ENCODE results near the gene NOC2L. TPM values are rescaled to one million over a fixed set of nuclear protein-coding genes. Genes with fewer than 3 reads are reported as not detected.
"Not testable (repeated sequence)": the region's sequence is repeated elsewhere in the genome, so short reads cannot be mapped to it uniquely, and the experiment has no call there.

Gene NOC2L
- total RNA-seq, 3 donors from 2014 or later: 292 to 315 (median 315) TPM

DNA sequence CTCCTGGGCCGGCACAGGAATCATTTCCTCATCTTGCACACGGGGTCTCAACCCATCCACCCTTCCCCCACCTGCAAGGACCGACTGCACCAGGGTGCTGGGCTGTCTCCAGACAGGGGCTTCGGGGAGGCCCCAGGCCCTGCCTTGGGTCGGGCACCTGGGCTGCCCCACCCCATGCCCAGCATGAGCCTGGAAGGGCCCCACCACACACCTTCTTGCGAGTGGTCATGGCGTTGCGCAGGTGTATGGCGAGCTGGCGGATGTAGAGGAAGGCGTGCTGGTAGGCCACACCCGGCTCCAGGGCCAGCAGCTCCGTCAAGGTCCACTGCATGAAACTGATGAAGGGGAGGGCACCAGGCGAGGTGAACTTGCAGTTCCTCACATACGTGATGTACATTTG, 6.9 kb downstream of the NOC2L start:
- H3K9me3 Mint-ChIP-seq: no peaks in the 10 kb centered on the region
- no peaks in the 10 kb centered on the region for H3K27me3 Mint-ChIP-seq (ENCODE audit: low read depth)
- peaks cover 46% of the 10 kb centered on the region for H3K36me3 Mint-ChIP-seq (ENCODE audit: insufficient read depth)
- ATAC-seq: no peak
- H3K4me3 Mint-ChIP-seq: no peak overlapping the region
- DNase-seq: no peak
- H3K4me1 Mint-ChIP-seq (ENCODE audit: low read depth): peaks cover under 1% of the 10 kb centered on the region

DNA sequence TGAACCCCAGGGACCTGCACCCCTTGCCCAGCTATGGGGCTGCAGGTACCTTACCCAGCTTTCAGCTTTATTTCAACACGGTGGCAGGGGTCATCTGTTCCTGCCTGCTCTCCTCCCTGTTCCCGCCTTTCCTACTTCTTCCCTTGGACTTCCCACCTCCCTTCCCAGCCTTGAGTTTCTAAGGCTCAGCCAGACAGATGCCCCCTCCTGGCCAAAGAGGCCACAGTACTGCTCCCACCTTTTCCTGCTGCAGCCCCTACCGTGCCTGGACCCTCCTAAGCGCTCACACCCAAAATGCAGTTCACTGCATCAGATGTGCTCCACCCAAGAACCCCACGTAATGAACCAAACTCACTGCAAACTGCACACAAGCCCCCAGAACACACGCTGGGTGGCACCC, 7.7 kb downstream of the NOC2L start:
- ATAC-seq: no peak
- no peak for DNase-seq
- Mint-ChIP-seq H3K27me3 (ENCODE audit: low read depth) (no peaks in the 10 kb centered on the region), H3K4me1 (ENCODE audit: low read depth) (no peaks in the 10 kb centered on the region), H3K9me3 (no peaks in the 10 kb centered on the region), H3K36me3 (ENCODE audit: insufficient read depth) (peaks cover 47% of the 10 kb centered on the region), H3K4me3 (no peak overlapping the region)

DNA sequence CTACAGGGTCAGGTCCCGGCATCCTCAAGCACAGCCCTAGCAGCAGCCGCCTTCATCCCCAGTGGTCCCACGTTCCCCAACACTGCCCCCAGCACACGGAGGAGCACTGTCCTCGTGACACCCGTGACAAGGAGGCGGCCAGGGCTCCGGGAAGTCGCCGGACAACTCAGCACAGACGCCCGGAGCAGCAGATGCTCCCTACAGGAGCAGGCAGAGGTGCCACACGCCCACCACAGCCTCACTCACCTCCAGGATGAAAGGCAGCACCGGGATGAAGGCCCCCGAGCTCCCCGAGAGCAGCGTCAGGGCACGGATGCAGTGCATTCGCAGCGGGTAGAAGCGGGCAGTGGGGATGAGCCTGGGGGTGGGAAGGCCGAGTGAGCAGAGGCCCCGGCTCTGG, 8.2 kb downstream of the NOC2L start:
- Mint-ChIP-seq H3K36me3 (ENCODE audit: insufficient read depth) (peaks cover 47% of the 10 kb centered on the region), H3K9me3 (no peaks in the 10 kb centered on the region), H3K4me1 (ENCODE audit: low read depth) (no peaks in the 10 kb centered on the region), H3K27me3 (ENCODE audit: low read depth) (no peaks in the 10 kb centered on the region), H3K4me3 (no peak overlapping the region)
- ATAC-seq (no peak), DNase-seq (no peak)

DNA sequence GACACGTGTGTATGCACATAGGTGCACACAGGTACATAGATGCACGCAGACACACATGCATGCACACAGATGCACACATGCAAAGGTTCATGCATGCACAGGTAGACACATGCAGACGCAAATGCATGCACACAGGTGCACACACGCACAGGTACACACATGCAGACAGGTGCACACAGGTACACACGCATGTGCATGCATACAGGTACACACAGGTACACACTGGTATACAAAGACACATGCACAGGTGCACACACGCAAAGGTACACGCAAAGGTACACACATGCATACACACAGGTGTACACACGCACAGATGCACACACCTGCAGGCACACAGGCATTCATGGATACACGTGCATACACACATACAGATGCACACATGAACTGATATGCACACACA, 8.8 kb downstream of the NOC2L start:
- Mint-ChIP-seq H3K4me3 (no peak overlapping the region), H3K36me3 (ENCODE audit: insufficient read depth) (peaks cover 46% of the 10 kb centered on the region), H3K27me3 (ENCODE audit: low read depth) (no peaks in the 10 kb centered on the region), H3K9me3 (no peaks in the 10 kb centered on the region), H3K4me1 (ENCODE audit: low read depth) (no peaks in the 10 kb centered on the region)
- no peak for ATAC-seq
- DNase-seq: no peak

DNA sequence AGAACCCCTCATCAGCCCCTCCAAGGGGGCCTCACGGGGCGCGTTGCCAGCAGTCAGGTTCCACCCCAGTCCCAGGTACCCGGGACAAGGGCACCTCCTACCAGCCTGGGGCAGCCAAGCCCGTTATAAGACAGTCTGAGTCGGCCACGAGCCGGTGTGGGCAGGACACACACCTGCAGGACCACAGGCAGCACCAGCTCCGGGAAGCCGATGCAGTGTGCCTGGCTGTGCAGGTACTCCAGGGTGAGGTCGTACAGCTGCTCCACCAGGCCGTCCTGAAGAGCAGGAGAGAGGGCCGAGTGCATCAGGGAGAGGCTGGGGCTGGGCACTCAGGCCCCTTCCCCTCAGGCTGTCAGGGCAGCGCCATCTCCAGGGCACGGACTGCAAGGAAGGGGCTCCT, 11.1 kb downstream of the NOC2L start:
- Mint-ChIP-seq H3K4me1 (ENCODE audit: low read depth) (no peaks in the 10 kb centered on the region), H3K27me3 (ENCODE audit: low read depth) (no peaks in the 10 kb centered on the region), H3K36me3 (ENCODE audit: insufficient read depth) (peaks cover 42% of the 10 kb centered on the region)

DNA sequence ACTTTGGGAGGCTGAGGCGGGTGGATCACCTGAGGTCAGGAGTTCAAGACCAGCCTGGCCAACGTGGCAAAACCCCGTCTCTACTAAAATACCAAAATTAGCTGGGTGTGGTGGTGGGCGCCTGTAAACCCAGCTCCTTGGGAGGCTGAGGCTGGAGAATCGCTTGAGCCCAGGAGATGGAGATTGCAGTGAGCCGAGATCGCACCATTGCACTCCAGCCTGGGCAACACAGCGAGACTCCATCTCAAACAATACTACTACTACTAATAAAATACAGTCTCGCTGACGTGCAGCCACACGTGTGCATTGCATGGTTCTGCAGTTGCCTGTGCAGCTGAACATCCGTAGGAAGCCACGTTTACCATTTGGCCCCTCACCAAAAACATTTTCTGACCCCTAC, 12.2 kb downstream of the NOC2L start:
- peaks cover 41% of the 10 kb centered on the region for H3K36me3 Mint-ChIP-seq (ENCODE audit: insufficient read depth)
- not testable (repeated sequence) for H3K9me3 Mint-ChIP-seq; ATAC-seq; DNase-seq; H3K4me1 Mint-ChIP-seq (ENCODE audit: low read depth); H3K4me3 Mint-ChIP-seq; H3K27me3 Mint-ChIP-seq (ENCODE audit: low read depth)

More for the DNA sequence above, 11.1 kb downstream of the NOC2L start:
- ATAC-seq (no peak), DNase-seq (no peak)
- H3K9me3 Mint-ChIP-seq: no peaks in the 10 kb centered on the region
- H3K4me3 Mint-ChIP-seq: no peak overlapping the region

DNA sequence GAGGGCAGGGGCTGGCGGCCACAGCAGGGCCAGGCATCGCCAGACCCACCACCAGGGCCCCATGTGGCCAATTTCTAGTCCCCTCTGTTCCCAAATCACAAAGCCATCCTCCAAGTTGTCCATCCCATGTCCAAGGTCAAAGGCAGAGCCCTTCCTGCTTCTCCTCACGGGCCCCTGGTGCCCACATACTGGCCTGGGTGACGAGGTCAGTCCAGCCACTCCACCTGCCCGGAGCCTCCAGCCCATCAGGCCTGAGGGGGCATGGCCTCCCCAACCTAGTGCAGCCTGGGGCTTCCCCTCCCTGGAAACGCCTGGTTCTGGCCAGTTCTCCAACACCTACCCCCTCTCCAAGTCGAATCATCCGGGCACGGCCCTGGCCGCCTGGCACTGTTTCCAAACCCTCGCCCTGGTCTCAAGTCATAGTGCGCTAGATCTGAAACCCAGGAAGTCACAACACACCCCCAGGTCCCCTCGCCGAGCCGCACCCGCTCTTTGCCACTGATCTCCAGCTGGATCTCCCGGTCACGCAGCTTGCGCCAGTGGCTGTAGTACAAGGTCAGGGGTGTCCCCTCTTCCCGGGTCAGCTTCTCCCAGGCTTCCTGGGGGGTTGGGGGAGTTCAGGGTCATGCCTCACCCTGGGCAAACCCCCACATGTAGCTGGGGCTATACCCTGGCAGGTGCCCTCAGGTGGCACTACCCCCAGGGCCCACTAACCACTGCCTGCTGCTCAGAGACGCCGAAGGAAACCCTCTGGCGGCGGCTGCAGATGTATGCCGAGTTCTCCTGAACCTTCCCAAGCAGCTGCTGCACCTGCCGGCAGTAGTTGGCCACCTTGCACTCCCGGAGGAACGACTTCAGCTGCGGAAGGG, 13.1 kb downstream of the NOC2L start:
- no peak for ATAC-seq
- H3K27me3 Mint-ChIP-seq (ENCODE audit: low read depth): peaks cover 5% of the 10 kb centered on the region
- H3K4me1 Mint-ChIP-seq (ENCODE audit: low read depth): peaks cover 3% of the 10 kb centered on the region
- H3K4me3 Mint-ChIP-seq: no peak overlapping the region
- H3K9me3 Mint-ChIP-seq: no peaks in the 10 kb centered on the region
- no peak for DNase-seq
- peaks cover 35% of the 10 kb centered on the region for H3K36me3 Mint-ChIP-seq (ENCODE audit: insufficient read depth)

DNA sequence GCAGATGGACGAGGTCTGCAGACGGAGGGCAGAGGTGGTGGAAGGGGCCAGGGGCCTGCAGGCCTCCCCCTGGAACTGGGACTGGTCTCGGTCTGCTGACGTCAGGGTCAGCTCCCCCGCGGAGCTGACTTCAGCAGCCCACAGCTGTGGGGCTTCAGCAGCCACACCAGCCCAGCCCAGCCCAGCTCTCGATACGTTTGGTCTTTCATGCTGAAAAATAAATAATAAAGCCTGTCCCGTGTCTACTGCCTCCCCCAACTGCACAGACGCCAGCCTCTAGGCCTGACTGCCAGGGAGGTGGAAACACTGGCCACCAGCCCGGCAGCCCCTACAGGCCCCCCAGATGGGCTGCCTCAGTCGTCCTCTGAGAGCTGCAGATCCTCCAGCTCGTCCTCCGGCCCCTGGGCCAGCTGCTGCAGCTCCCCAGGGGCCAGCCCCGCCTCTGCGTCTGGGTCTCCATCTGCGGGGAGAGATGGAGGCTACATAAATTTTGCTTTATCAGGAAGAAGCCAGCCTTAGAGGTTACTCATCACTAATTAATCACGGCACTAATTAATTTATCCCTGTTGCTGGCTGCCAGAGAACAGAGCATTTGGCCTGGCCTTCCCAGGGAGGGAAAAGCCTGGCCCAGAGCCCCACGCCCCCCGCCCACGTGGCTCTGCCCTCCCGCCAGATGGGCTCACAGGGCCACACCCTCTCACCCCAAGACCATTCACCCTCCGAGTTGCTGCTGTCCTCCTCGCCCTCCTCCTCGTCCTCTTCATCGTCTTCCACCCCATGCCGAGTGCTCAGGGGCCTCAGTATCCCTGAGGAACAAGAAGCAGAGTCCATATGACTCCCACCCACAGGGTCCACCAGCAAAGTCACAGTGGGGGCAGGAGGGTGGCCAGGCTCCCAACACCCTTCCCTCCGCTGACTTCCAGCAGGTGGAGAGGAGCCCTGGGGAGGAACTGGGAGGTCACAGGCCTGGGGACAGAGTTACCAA, 14.4 kb downstream of the NOC2L start:
- peaks cover 24% of the 10 kb centered on the region for H3K36me3 Mint-ChIP-seq (ENCODE audit: insufficient read depth)
- no peak overlapping the region for H3K4me3 Mint-ChIP-seq
- DNase-seq: no peak
- peaks cover 3% of the 10 kb centered on the region for H3K4me1 Mint-ChIP-seq (ENCODE audit: low read depth)
- no peaks in the 10 kb centered on the region for H3K9me3 Mint-ChIP-seq
- peaks cover 9% of the 10 kb centered on the region for H3K27me3 Mint-ChIP-seq (ENCODE audit: low read depth)
- ATAC-seq: no peak

DNA sequence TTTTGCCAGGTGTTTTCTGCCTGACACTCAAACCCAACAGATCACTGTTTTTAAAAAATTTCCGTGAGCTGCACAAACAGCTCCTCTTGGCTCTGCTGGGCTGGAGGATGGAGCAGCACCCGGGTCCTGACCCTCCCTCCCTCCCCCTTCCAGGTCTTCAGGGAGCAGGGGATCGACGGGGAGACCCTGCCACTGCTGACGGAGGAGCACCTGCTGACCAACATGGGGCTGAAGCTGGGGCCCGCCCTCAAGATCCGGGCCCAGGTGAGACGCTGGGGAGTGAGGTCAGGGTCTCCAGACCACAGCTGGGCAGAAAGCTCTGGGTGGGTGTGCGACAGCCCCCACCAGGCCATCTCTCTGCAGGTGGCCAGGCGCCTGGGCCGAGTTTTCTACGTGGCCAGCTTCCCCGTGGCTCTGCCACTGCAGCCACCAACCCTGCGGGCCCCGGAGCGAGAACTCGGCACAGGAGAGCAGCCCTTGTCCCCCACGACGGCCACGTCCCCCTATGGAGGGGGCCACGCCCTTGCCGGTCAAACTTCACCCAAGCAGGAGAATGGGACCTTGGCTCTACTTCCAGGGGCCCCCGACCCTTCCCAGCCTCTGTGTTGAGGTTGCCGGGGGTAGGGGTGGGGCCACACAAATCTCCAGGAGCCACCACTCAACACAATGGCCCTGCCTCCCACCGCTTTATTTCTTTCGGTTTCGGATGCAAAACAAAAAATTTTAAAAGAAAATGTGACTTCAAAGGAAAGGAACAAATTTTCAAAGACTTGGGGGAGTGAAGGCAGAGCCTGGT, 15.3 kb downstream of the NOC2L start:
- Mint-ChIP-seq H3K27me3 (ENCODE audit: low read depth) (peaks cover 17% of the 10 kb centered on the region), H3K9me3 (no peaks in the 10 kb centered on the region), H3K4me1 (ENCODE audit: low read depth) (peaks cover 5% of the 10 kb centered on the region), H3K4me3 (no peak overlapping the region), H3K36me3 (ENCODE audit: insufficient read depth) (peaks cover 19% of the 10 kb centered on the region)
- no peak for DNase-seq
- ATAC-seq: no peak

DNA sequence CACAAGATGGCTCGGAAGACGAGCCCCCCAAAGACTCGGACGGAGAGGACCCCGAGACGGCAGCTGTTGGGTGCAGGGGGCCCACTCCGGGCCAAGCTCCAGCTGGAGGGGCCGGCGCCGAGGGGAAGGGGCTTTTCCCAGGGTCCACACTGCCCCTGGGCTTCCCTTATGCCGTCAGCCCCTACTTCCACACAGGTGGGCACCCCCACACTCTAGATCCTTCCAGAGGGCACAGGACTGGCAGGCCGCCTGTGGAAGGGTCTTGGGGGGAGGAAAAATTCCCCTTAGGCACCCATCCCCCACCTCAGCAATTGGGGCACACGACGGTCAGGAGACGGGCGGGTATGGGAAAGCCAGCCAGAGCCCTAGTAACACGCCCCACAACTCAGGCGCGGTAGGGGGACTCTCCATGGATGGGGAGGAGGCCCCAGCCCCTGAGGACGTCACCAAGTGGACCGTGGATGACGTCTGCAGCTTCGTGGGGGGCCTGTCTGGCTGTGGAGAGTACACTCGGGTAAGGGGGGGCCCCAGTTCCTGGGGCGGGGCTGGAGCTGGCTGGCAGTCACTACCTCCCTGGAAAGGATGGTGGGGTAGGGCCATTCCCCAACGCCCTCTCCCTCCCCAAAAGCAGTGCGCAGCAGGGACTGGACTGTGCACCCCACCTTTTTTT, 16.1 kb downstream of the NOC2L start:
- ATAC-seq: no peak
- Mint-ChIP-seq H3K4me3 (no peak overlapping the region), H3K36me3 (ENCODE audit: insufficient read depth) (peaks cover 16% of the 10 kb centered on the region), H3K4me1 (ENCODE audit: low read depth) (peaks cover 5% of the 10 kb centered on the region), H3K9me3 (no peaks in the 10 kb centered on the region), H3K27me3 (ENCODE audit: low read depth) (peaks cover 25% of the 10 kb centered on the region)
- DNase-seq: no peak

DNA sequence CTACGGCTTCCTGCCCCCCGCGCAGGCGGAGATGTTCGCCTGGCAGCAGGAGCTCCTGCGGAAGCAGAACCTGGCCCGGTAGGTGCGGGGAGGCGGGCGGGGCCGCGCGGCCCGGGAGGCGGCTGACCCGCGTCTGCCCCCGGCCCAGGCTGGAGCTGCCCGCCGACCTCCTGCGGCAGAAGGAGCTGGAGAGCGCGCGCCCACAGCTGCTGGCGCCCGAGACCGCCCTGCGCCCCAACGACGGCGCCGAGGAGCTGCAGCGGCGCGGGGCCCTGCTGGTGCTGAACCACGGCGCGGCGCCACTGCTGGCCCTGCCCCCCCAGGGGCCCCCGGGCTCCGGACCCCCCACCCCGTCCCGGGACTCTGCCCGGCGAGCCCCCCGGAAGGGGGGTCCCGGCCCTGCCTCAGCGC, 16.6 kb downstream of the NOC2L start:
- peak; percentile 9 to 16 for ATAC-seq
- Mint-ChIP-seq H3K36me3 (ENCODE audit: insufficient read depth) (peaks cover 16% of the 10 kb centered on the region), H3K4me1 (ENCODE audit: low read depth) (peaks cover 5% of the 10 kb centered on the region)

DNA sequence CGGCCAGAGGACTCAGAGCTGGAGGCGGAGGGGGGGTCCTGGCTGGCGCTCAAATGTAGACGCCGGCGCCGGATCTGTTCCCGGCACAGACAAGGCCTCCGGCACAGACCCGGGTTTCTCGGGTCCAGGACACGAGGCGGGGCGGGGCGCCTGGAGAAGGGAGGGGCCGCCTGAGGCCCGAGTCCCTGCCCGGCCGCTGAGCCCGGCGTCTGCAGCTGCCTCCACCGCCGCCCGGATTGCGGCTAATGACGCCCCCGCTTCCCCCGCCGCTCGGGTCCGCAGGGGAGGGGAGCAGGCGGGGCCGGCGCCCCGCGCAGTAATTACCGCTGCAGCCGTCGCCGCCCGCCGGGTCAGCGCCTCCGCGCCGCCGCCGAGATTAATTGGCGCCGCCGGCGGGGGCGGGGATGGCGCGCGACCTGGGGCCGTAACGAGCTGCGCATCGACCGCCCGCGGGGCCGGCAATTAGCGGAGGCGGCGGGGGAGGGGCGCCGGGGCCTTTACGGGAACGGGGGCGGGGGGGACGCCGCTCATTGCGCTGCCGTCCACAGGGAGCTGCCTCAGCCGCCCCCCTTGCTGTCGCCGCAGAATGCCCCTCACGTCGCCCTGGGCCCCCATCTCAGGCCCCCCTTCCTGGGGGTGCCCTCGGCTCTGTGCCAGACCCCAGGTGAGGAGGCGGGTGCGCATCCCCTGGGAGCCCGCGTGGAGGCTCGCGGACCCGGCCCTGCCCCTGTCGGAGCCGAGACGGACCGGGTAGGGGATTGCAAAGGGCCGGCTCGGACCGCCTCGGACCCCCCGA, 17.3 kb downstream of the NOC2L start:
- Mint-ChIP-seq H3K27me3 (ENCODE audit: low read depth) (peaks cover 32% of the 10 kb centered on the region), H3K36me3 (ENCODE audit: insufficient read depth) (peaks cover 14% of the 10 kb centered on the region), H3K4me3 (peak overlapping the region; percentile 69), H3K9me3 (no peaks in the 10 kb centered on the region), H3K4me1 (ENCODE audit: low read depth) (peaks cover 5% of the 10 kb centered on the region)
- DNase-seq: no peak
- peak; percentile 19 to 28 for ATAC-seq

More for the DNA sequence above, 16.6 kb downstream of the NOC2L start:
- Mint-ChIP-seq H3K4me3 (no peak overlapping the region), H3K27me3 (ENCODE audit: low read depth) (peaks cover 29% of the 10 kb centered on the region), H3K9me3 (no peaks in the 10 kb centered on the region)
- no peak for DNase-seq

DNA sequence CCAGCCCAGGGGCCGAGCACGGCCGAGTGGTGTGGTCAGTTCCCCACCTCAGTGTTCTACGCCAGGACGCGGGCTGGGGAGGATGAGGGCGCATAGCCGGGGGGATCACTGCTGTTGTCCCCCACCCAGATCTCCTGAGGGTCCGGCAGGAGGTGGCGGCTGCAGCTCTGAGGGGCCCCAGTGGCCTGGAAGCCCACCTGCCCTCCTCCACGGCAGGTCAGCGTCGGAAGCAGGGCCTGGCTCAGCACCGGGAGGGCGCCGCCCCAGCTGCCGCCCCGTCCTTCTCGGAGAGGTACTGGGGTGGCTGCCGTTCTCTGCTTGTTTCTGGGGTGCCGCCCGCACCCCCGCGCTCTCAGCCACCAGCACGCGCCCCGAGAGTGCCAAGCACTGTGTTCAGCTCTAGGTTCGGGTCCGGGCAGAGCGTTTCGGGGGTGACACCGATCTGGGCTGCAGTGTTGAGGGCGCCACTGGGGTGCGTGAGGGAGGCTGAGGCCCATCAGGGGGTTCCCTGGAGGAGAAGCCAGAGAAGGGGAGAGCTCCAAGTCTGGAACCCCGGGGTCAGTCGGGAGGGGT, 18.0 kb downstream of the NOC2L start:
- ATAC-seq: peak; percentile 7 to 16
- peaks cover 5% of the 10 kb centered on the region for H3K4me1 Mint-ChIP-seq (ENCODE audit: low read depth)

More for the DNA sequence above, 18.0 kb downstream of the NOC2L start:
- Mint-ChIP-seq H3K9me3 (no peaks in the 10 kb centered on the region), H3K36me3 (ENCODE audit: insufficient read depth) (peaks cover 14% of the 10 kb centered on the region), H3K27me3 (ENCODE audit: low read depth) (peaks cover 34% of the 10 kb centered on the region), H3K4me3 (peak overlapping the region; percentile 69)
- no peak for DNase-seq
